ENCODE data around the gene GCGR. TPM values are rescaled to one million over a fixed set of nuclear protein-coding genes. Genes with fewer than 3 reads are reported as not detected.

Gene GCGR
- polyA plus RNA-seq, 1 of the 3 experiments (the other 2 are of a cell fraction): not detected

DNA sequence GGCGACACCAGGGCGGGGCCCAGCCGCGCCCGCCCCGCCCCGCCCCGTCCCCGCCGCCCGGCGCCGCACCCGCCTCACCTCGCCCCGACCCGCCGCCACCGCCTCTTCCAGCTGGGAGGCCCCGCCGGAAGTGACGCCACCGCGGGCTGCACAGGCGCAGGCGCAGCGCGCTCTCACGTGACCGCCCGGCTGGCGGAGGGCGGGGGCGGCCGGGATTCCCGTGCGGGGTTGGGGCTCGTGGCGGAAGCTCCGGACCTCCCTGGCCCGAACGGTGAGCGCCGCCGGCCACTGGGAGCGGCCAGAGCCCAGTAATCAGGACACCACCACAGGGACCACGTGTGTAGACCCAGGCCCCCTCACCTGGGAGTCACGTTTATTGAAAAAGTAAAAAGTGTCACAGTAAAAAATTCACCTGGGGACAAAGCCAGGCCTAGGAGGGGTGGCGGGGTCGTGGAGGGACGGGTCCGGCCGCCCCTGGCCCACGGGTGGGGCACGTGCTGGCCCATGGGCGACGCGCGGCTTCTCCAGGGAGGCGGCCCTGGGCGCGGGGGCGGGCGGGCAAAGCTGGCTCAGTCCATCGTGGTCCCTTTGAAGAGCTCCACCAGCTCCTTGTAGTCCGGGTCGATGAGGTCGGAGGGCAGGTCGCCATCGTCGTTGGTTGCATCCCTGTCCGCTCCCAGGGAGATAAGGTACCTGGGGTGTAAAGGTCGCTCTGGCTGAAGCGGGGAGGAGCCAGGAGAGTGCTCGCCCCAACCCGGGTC, 29.4 kb downstream of the GCGR start, which contains the start of gene MCRIP1:
MCRIP1 (minus strand) TSS at position 132 of the 761 bp plus-strand sequence. CDS start 8,785 bp downstream, outside the sequence.
- Histone ChIP-seq H3K4me2 (peak within 1 kb of the TSS; percentile 100), H4K20me1 (ENCODE audit: insufficient read depth) (peaks cover 19% of the 10 kb centered on the region; the same call in 1 of the 2 replicates), H3K9ac (peak within 1 kb of the TSS; percentile 97), H3K9me2 (no peaks in the 10 kb centered on the region), H2AFZ (ENCODE audit: low read depth) (peak within 1 kb of the TSS; percentile 80), H3K4me1 (ENCODE audit: control insufficient read depth in 1 of 2, insufficient read depth in 2 of 2, low read depth in 1 of 2, low read length in 1 of 2) (peaks cover 0 to 27% of the 10 kb centered on the region in 2 experiments; a peak in 3 of 4 replicates), H3K36me3 (replicated peaks in 1 of 2; ENCODE audit: control insufficient read depth in 1 of 2, insufficient read depth in 2 of 2, low read length in 1 of 2) (no peaks in the 10 kb centered on the region), H3K9me3 (no peaks in the 10 kb centered on the region), H3K79me2 (ENCODE audit: insufficient read depth) (peaks cover 52% of the 10 kb centered on the region), H3K27me3 (ENCODE audit: insufficient read depth) (no peaks in the 10 kb centered on the region), H3F3A (replicated peaks; ENCODE audit: insufficient read depth) (peaks cover 17% of the 10 kb centered on the region), H3K4me3 (ENCODE audit: low read depth in 2 of 2, low read length in 1 of 2) (peak within 1 kb of the TSS; percentile 77 to 97), H3K27ac (ENCODE audit: low read depth in 2 of 2, low read length in 1 of 2) (peak within 1 kb of the TSS; percentile 86 to 90)
- CTCF ChIA-PET: interaction anchor here (0.9 to 2.5 kb wide), 12 partner anchors 9 to 197 kb away, joined by 3 to 11 read pairs (median 4); no protein-coding TSS in a partner anchor
- POLR2A ChIA-PET: interaction anchor here (0.7 to 2.1 kb wide), 19 partner anchors 8 to 167 kb away, joined by 3 to 13 read pairs (median 4); partner anchors contain the start of genes ARHGDIA, ARL16, CCDC137 and HGS
- 5% methylated on average over 49 of the region's 76 CpGs for WGBS (ENCODE audit: low lambda C conversion rate)
- DNase-seq: peak; percentile 100
- TF ChIP-seq EZH2phosphoT487 (IDR thresholded peaks at IDR 0.05; ENCODE audit: borderline replicate concordance, low read depth): no peak
- TF ChIP-seq JUND (IDR thresholded peaks at IDR 0.05): no peak
- TF ChIP-seq FOSL2 (IDR thresholded peaks at IDR 0.05; ENCODE audit: borderline replicate concordance, low read depth): no peak; the same call in 1 of the 2 replicates
- TF ChIP-seq MXI1 (IDR thresholded peaks at IDR 0.05; ENCODE audit: low read depth, low read length): peak; percentile 90
- no peak for TF ChIP-seq CTCF (IDR thresholded peaks at IDR 0.05)
- TF ChIP-seq, protein P1, sequence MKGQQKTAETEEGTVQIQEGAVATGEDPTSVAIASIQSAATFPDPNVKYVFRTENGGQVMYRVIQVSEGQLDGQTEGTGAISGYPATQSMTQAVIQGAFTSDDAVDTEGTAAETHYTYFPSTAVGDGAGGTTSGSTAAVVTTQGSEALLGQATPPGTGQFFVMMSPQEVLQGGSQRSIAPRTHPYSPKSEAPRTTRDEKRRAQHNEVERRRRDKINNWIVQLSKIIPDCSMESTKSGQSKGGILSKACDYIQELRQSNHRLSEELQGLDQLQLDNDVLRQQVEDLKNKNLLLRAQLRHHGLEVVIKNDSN (IDR thresholded peaks at IDR 0.05; ENCODE audit: borderline replicate concordance, low read depth): peak; percentile 97
- TF ChIP-seq CHD2 (IDR thresholded peaks at IDR 0.05; ENCODE audit: low read length, partially characterized antibody): peak; percentile 77
- TF ChIP-seq, protein P2, sequence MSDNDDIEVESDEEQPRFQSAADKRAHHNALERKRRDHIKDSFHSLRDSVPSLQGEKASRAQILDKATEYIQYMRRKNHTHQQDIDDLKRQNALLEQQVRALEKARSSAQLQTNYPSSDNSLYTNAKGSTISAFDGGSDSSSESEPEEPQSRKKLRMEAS (IDR thresholded peaks at IDR 0.05; ENCODE audit: low read depth): peak; percentile 95
- TF ChIP-seq NRF1 (IDR thresholded peaks at IDR 0.05; ENCODE audit: low read depth, low read length): peak; percentile 95
- no peak for TF ChIP-seq TEAD4 (IDR thresholded peaks at IDR 0.05; ENCODE audit: borderline replicate concordance, insufficient read depth)
- peak; percentile 87 for TF ChIP-seq USF2 (IDR thresholded peaks at IDR 0.05; ENCODE audit: borderline replicate concordance, low read depth, low read length)
- no peak for TF ChIP-seq EP300 (IDR thresholded peaks at IDR 0.05; ENCODE audit: borderline replicate concordance in 1 of 2, low read depth in 1 of 2, low read length in 1 of 2)
- TF ChIP-seq NFIC (IDR thresholded peaks at IDR 0.05; ENCODE audit: borderline replicate concordance): no peak
- TF ChIP-seq SMC3 (IDR thresholded peaks at IDR 0.05; ENCODE audit: low read depth, low read length): no peak
- TF ChIP-seq GATA2 (CRISPR knock-in tag; IDR thresholded peaks at IDR 0.05): no peak
- no peak for TF ChIP-seq IRF3 (IDR thresholded peaks at IDR 0.05; ENCODE audit: low read depth, low read length)
- no peak for TF ChIP-seq FOXJ3 (CRISPR knock-in tag; IDR thresholded peaks at IDR 0.05)
- TF ChIP-seq TAF1 (IDR thresholded peaks at IDR 0.05; ENCODE audit: borderline replicate concordance, low read depth, low read length): peak; percentile 95
- TF ChIP-seq ELF1 (IDR thresholded peaks at IDR 0.05): no peak
- no peak for TF ChIP-seq YY1 (IDR thresholded peaks at IDR 0.05; ENCODE audit: low read depth)
- TF ChIP-seq RAD21 (IDR thresholded peaks at IDR 0.05; ENCODE audit: low read length): no peak
- peak; percentile 88; the same call in 1 of the 2 replicates for TF ChIP-seq SIN3A (IDR thresholded peaks at IDR 0.05; ENCODE audit: borderline replicate concordance, low read depth, low read length)
- 0 out of 2 replicates have a peak, but pooled peaks have one; percentile 41 for TF ChIP-seq REST (IDR thresholded peaks at IDR 0.05; ENCODE audit: low read depth, low read length)
- no peak for TF ChIP-seq RFX5 (IDR thresholded peaks at IDR 0.05; ENCODE audit: low read length)

Measured in SK-N-SH (cell line).